NCI-H2171 (cell line): Measurements from ENCODE around the gene SRRM3.
"Not testable (repeated sequence)": the region's sequence is repeated elsewhere in the genome, so short reads cannot be mapped to it uniquely, and the experiment has no call there.

Experiments used
- DNase-seq: peaks from one replicate; lab custom pipeline; 2025; lab: John Stamatoyannopoulos, UW

The SRRM3 gene

DNA sequence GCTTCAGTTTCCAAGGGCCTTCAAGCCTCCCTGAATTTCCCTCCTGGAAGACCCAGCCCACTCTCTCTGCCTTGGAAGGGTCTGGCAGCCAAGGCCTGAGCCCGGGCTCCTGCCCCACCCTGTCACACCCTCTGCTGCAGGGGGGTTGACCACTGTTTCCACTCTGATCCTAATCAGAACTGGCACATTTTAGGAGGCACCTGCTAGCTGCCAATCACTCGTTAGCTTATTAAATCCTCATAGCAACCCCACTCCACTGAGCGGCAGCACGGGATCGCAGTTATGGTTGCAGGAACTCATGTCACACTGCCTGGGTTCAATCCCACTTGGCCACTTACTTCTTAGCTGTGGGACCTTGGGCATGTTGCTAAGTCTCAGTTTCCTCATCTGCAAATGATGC lies 113.7 kb downstream of the SRRM3 start:
- no peak for DNase-seq

DNA sequence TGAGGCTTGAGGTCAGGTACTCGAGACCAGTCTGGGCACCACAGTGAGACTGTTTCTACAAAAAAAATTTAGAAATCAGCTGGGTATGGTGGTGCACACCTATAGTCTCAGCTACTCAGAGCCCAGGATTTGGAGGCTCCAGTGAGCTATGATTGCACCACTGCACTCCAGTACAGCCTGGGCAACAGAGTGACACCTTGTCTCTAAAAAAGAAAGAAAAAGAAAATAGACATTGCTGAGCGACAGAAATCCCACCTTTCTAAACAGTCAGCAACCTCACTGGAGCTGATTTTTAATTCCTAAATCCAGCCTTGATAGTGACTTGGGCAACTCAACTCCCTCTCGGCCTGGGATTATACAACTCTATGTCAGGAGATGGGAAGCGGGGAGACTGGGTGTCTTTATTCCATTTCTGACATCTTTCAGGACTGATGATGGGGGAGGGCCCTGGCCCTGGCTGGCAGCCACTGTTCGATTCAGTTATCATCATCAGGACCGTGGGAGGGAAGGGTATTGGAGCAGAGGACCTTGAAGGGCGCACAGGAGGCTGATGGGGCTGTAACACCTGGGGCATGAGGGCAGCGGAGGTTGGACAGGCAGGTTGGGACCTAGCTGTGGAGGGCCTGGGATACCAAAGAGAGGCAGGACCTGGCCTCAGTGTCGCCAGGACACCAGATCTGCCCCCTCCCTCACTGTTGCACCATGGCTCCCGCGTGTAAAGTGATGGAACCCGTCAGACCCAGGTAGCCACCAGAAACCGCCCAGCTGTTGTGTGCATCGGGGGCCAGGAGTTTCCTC lies 115.5 kb downstream of the SRRM3 start:
- no peak for DNase-seq

- DNase-seq = peak; percentile 95
Observed at GRCh38 chr7:76317782-76318487, 116.2 kb downstream of the SRRM3 start.

GRCh38 chr7:76318488-76319353 lies 117.0 kb downstream of the SRRM3 start:
- peak; percentile 57 for DNase-seq

DNA sequence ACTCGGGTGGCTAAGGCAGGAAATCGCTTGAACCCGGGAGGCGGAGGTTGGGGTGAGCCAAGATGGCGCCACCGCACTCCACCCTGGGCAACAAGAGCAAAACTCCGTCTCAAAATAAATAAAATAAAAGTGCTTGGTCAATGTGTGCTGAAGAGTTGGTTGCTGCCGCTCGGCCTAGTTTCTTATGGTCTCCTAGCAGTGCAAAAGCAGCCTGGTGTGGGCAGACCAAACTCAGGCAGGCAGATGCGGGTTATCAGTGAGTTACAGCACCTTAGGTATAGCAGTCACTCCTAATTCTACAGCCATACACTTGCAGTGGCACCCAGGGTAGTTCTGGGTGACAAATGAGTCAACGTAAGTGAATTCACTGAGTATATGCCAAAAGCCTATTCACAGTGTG lies 123.4 kb downstream of the SRRM3 start:
- no peak for DNase-seq

DNA sequence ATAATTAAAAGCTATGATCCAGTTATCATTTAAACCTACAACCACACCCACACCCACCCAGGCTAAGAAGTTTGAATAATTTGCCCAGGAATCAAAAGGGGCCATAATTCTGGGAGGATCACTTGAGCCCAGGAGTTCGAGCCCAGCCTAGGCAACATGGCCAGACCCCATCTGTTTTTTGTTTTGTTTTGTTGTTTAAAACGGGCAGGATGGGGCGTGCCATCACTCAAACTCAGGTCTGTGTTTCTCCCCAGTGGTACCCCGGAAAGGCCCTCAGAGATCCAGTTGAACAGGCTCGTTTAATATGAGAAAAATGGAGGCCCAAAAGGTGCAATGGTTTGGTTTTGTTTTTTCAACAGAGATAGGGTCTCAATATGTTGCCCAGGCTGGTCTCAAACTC lies 124.1 kb downstream of the SRRM3 start:
- DNase-seq = no peak

DNA sequence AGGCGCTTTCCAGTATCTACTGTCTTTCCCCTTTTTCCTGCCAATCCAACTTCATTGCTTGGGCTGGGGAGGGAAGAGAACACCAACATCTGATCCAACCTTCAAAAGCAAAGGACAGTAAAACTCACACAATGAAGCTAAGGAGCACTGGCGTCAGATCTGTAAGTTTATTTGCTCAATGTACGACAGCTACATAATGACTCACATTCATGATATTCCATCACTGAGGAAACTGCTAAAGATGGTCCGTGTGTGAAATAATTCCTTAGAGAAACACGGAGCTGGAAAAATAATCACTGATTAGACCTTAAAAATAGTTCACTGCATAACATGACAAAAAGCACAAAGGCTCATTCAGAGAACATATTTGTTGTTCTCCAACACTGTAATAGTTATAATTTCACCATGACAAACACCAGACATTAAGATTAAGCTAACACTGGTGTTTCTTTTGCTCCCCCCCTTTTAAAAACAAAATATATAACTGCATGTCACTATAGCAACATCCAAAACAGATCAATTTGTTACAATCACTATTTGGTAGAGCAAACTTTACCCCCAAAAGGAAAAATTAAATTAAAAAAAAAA lies 125.0 kb downstream of the SRRM3 start:
- no peak for DNase-seq

DNA sequence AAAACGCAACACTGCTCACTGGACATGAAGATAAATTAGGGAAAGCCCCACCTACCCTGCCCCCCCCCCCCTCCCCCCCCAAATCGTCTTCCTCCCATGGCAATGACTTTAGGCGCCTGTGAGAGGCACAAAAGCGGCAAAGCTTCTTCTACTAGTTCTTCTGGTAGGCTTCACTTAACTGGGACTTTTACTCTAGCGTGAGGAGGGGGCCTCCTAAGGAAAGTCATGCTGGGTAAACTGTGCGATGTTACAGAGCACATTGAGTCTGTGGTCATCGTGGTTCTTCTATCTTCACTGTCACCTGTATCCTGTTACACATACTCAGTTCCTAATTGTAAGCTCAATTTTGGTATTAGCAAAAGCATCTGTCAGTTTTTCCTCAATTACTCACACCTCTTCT lies 125.9 kb downstream of the SRRM3 start:
- no peak for DNase-seq

GRCh38 chr7:76328389-76328788 lies 126.7 kb downstream of the SRRM3 start:
- no peak for DNase-seq

DNA sequence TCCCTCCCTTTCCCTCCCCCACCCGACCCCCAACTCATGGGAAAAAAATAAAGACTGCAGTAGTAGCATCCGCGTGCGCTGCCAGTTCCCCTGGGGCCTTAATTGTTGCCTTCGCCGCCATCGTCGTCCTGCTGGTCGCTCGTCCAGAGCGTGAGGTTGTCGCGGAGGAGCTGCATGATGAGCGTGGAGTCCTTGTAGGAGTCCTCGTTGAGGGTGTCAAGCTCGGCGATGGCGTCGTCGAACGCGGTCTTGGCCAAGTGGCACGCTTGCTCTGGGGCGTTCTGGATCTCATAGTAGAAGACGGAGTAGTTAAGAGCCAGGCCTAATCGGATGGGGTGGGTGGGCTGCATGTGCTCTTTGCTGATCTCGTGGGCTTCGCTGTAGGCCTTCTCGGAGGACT lies 127.8 kb downstream of the SRRM3 start:
- DNase-seq = no peak

DNA sequence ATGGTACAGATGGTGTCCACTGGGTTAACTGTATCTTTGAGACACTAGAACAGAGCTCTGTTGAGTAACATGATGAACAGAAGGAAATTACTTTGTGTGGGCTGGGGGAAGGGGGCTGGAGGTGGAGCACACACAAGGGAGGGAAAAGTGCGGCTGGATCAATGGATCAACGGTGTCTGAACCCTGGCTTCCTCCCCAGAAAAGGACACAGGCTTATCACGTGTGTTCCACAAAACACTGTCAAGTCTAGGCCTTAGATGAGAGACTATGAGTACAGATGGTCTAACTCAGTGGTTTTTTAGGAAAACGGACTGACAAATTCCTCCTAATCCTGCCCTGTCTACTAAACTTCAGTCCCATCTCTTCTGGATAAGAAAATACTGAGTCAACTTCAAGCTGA lies 128.6 kb downstream of the SRRM3 start:
- DNase-seq = no peak

DNA sequence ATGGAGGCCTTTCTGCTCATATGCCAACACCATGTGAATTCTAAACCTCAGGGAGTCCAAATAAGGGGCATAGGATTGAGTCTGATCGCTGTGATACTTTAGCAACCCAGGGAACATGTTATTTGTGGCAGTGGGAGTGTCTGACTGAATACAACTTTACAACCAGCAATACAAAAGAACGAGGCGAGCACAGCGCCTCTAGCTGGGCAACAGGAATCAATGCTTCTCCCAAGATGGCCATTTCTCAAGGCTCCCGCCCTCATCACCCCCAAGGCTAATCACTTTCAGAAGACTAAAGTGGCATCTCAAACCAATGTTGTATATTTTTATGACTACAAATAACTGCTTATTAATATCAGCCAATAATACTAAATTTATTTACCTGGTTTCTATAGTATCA lies 129.0 kb downstream of the SRRM3 start:
- no peak for DNase-seq

GRCh38 chr7:76332078-76332477 lies 130.4 kb downstream of the SRRM3 start:
- DNase-seq = no peak

GRCh38 chr7:76333511-76334101 lies 131.9 kb downstream of the SRRM3 start:
- no peak for DNase-seq

DNA sequence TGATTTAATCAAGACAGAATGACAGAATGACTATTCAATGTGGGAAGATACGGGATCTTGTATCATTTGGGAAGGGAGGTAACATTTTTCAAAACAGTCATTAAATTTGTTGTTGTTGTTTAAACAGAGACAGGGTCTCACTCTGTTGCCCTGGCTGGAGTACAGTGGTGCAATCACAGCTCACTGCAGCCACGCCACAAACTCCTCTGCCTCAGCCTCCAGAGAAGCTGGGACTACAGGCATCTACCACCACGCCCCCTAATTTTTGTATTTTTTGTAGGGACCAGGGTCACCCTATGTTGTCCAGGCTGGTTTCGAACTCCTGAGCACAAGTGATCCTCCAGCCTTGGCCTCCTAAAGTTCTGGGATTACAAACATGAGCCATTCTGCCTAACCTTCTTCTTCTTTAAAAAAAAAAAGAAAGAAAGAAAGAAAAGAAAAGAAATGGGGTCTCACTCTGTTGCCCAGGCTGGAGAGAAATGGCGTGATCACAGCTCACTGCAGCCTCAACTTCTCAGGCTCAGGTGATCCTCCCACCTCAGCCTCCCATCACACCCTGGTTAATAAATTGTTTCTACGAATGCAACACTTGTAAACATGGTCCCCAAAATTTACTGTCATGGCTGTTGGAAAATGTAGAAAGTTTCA lies 132.7 kb downstream of the SRRM3 start:
- no peak for DNase-seq

- not testable (repeated sequence) for DNase-seq
Observed at GRCh38 chr7:76335417-76335816, 133.7 kb downstream of the SRRM3 start.

DNA sequence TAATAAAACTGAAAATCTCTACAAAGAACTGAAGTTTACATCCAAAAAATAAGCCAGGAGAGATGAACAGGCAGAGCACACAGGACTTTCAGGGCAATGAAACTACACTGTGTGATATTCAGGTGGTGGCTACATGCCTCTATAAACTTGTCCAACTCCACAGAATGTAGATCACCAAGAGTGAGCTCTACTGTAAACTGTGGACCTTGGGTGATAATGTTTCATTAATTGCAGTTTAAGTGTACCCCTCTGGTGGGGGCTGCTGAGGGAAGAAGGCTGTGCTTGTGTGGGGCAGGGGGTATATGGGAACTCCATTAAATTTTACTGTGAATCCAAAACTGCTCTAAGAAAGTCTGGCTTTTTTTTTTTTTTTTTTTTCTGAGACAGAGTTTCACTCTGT lies 134.4 kb downstream of the SRRM3 start:
- no peak for DNase-seq
